ENCODE results near the gene BRICD5.

The BRICD5 gene

GRCh38 chr16:2199621-2200139 is 11.0 kb downstream of the BRICD5 start:
- DNase-seq (ENCODE audit: low read depth in 1 of 2, low spot score in 1 of 2), result no peak

GRCh38 chr16:2199095-2199494 is 11.6 kb downstream of the BRICD5 start:
- no peak for DNase-seq (ENCODE audit: low read depth in 1 of 2, low spot score in 1 of 2)

- DNase-seq (ENCODE audit: low read depth in 1 of 2, low spot score in 1 of 2), result no peak
These were observed 12.4 kb downstream of the BRICD5 start for GRCh38 chr16:2198283-2198682.

- no peak for DNase-seq (ENCODE audit: low read depth in 1 of 2, low spot score in 1 of 2)
These were observed 12.9 kb downstream of the BRICD5 start for GRCh38 chr16:2197765-2198164.

- no peak for DNase-seq (ENCODE audit: low read depth in 1 of 2, low spot score in 1 of 2)
These were observed 13.6 kb downstream of the BRICD5 start for GRCh38 chr16:2196981-2197511.

- DNase-seq (ENCODE audit: low read depth in 1 of 2, low spot score in 1 of 2), result no peak
These were observed 14.3 kb downstream of the BRICD5 start, which contains the start of gene CASKIN1 for GRCh38 chr16:2196162-2196980. TSS of gene CASKIN1 (minus strand) at chr16:2196605. CDS start at chr16:2196432, 173 bp downstream.

GRCh38 chr16:2195322-2196161 is 15.1 kb downstream of the BRICD5 start:
- DNase-seq (ENCODE audit: low read depth in 1 of 2, low spot score in 1 of 2), result no peak

- DNase-seq (ENCODE audit: low read depth in 1 of 2, low spot score in 1 of 2), result no peak
These were observed 15.8 kb downstream of the BRICD5 start for GRCh38 chr16:2194852-2195321.

- DNase-seq (ENCODE audit: low read depth in 1 of 2, low spot score in 1 of 2), result no peak
These were observed 16.4 kb downstream of the BRICD5 start for GRCh38 chr16:2194166-2194834.

- no peak for DNase-seq (ENCODE audit: low read depth in 1 of 2, low spot score in 1 of 2)
These were observed 19.3 kb downstream of the BRICD5 start for GRCh38 chr16:2191446-2191706.

- no peak for DNase-seq (ENCODE audit: low read depth in 1 of 2, low spot score in 1 of 2)
These were observed 19.8 kb downstream of the BRICD5 start for GRCh38 chr16:2190659-2191445.

GRCh38 chr16:2190002-2190658 is 20.5 kb downstream of the BRICD5 start:
- no peak for DNase-seq (ENCODE audit: low read depth in 1 of 2, low spot score in 1 of 2)

- no peak for DNase-seq (ENCODE audit: low read depth in 1 of 2, low spot score in 1 of 2)
These were observed 21.3 kb downstream of the BRICD5 start for GRCh38 chr16:2189252-2189893.

GRCh38 chr16:2188395-2188794 is 22.3 kb downstream of the BRICD5 start:
- DNase-seq (ENCODE audit: low read depth in 1 of 2, low spot score in 1 of 2), result no peak

- no peak for DNase-seq (ENCODE audit: low read depth in 1 of 2, low spot score in 1 of 2)
These were observed 23.5 kb downstream of the BRICD5 start for GRCh38 chr16:2187212-2187611.

GRCh38 chr16:2186505-2186904 is 24.2 kb downstream of the BRICD5 start:
- no peak for DNase-seq (ENCODE audit: low read depth in 1 of 2, low spot score in 1 of 2)

GRCh38 chr16:2186064-2186463 is 24.6 kb downstream of the BRICD5 start:
- no peak for DNase-seq (ENCODE audit: low read depth in 1 of 2, low spot score in 1 of 2)

- no peak for DNase-seq (ENCODE audit: low read depth in 1 of 2, low spot score in 1 of 2)
These were observed 25.7 kb downstream of the BRICD5 start for GRCh38 chr16:2184962-2185361.

GRCh38 chr16:2184346-2184745 is 26.3 kb downstream of the BRICD5 start:
- no peak for DNase-seq (ENCODE audit: low read depth in 1 of 2, low spot score in 1 of 2)

Data from activated CD4-positive, alpha-beta T cell treated with anti-CD3 and anti-CD28 coated beads, Interleukin-2, amount 50 U/mL, for 24 hours (primary cell).